Prostate gland (tissue), 2 donors: Measurements from ENCODE around the gene TRAF7.

Experiments used
- CTCF ChIP-seq, 4 experiments: fragments of 200-600 bp in 2 of 4; fragments of 450-650 bp in 2 of 4; sonication (generic) in 2 of 4; IDR thresholded peaks; 1 replicate in 3 of 4; 2 replicates in 1 of 4; pipeline ENCODE4 v1.5.1; 2016 to 2019; ENCODE audit warnings: antibody characterized with exemption in 4 of 4, mild to moderate bottlenecking in 2 of 4, moderate library complexity in 2 of 4
- POLR2A ChIP-seq: fragments of 450-650 bp; IDR thresholded peaks from one replicate; pipeline ENCODE4 v1.6.1; 2016; ENCODE audit warnings: antibody characterized with exemption, mild to moderate bottlenecking

- TF ChIP-seq CTCF (IDR thresholded peaks at IDR 0.05) (no peak), POLR2A (no peak)
Measured at GRCh38 chr16:2170080-2170479, 14.5 kb downstream of the TRAF7 start.
